Posterior cingulate gyrus (tissue), 11 donors: ENCODE results near the gene CYP4A22.
"Not testable (repeated sequence)": the region's sequence is repeated elsewhere in the genome, so short reads cannot be mapped to it uniquely, and the experiment has no call there.

Source experiments
- DNase-seq, 10 donors: peaks; one replicate each; pipeline versions ENCODE4 v3.0.0 to v3.0.0-alpha.2; 2020 to 2021; ENCODE audit warnings: mixed read lengths in 3 of 10
- intact Hi-C: fragments of 100-400 bp; cut with DNase I; formaldehyde crosslinking; loops from one replicate; pipeline ENCODE4 v1.15.1; 2023

CYP4A22 gene

DNA sequence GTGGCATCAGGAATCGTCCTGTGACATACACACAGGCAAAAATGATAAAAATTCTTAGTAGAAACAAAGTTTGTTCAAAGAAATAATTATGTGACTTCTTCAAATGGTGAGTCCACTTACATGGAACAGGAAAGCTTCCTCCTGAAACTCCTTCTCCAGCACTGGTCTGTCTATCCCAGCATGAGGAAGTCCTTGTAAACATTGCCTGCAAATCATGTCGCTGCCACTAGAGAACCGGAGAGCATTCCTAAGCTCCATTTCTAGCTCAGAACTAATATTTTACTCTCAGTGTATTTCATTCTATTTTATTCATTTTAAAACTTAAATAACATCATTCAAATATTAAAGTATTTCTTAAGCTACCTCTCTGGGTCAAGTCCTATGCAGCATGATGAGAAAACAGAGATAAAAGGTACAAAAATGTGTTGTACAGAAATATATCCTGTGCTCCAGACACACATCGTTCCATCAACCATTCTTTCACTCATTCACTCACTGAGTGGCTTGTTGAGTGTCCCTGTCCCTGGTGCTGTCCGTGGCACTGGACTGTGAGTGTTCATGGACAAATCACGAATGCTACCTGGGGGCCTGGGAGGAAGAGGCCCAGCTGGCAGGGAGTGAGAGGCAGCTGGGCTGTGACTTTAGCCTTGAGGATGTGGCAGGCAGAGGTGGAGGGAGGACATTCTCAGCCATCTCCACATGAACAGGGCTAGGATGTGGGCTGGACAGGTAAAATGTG lies 10.0 kb downstream of the CYP4A22 start:
- intact Hi-C loops: no loop called here
- no peak for DNase-seq

DNA sequence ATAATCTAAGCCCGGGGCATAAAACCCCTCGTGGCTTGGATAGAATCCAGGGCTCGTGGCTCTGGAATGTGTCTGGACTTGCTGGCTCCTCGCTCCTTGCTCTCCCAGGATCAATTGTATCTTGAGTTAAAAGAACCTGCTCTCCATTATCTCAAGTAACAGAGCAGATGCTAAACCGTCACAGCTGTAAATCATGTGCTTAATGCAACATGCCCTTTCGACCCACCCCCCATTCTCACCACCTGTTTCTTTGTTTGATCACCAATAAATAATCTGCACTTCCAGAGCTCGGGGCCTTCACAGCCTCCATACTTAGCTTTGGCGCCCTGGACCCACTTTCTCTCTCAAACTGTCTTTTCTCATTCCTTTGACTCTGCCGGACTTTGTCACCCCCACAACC lies 11.9 kb downstream of the CYP4A22 start:
- DNase-seq, intact Hi-C loops: not testable (repeated sequence)

DNA sequence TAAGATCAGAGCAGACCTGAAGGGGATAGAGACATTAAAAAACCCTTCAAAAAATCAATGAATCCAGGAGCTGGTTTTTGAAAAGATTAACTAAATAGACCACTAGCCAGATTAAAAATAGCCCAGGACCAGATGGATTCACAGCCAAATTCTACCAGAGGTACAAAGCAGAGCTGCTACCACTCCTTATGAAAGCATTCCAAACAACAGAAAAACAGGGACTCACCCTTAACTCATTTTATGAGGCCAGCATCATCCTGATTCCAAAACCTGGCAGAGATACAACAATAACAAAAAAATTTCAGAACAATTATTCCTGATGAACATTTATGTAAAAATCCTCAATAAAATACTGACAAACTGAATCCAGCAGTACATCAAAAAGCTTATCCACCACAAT lies 19.2 kb downstream of the CYP4A22 start:
- DNase-seq, intact Hi-C loops: not testable (repeated sequence)

DNA sequence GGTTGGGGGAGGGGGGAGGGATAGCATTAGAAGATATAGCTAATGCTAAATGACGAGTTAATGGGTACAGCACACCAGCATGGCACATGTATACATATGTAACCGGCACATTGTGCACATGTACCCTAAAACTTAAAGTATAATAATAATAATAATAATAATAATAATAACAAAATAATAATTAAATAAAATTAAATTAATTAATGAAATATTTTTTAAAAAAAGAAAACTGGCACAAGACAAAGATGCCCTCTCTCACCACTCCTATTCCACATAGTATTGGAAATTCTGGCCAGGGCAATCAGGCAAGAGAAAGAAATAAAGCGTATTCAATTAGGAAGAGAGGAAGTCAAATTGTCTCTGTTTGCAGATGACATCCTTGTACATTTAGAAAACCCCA lies 20.7 kb downstream of the CYP4A22 start:
- intact Hi-C loops, DNase-seq: not testable (repeated sequence)

DNA sequence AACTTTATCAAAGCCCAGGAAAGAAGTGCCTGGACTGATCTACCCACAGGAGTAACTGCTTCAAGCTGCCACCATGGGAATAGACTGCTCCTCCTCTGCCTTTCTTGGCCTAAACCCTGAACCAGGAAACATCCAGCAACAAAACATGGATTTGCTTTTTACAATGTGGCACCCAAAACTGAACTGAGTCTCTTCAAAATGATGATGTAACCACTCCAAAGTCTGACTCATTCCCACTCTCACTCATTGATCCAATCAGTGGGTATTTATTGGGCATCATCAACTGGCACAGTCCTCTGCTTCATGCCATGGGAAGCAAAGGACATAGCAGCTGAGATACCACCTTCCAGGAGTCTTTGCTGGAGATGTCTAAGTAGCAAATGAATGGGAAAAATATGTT lies 23.5 kb downstream of the CYP4A22 start:
- no peak for DNase-seq
- intact Hi-C loops: no loop called here

DNA sequence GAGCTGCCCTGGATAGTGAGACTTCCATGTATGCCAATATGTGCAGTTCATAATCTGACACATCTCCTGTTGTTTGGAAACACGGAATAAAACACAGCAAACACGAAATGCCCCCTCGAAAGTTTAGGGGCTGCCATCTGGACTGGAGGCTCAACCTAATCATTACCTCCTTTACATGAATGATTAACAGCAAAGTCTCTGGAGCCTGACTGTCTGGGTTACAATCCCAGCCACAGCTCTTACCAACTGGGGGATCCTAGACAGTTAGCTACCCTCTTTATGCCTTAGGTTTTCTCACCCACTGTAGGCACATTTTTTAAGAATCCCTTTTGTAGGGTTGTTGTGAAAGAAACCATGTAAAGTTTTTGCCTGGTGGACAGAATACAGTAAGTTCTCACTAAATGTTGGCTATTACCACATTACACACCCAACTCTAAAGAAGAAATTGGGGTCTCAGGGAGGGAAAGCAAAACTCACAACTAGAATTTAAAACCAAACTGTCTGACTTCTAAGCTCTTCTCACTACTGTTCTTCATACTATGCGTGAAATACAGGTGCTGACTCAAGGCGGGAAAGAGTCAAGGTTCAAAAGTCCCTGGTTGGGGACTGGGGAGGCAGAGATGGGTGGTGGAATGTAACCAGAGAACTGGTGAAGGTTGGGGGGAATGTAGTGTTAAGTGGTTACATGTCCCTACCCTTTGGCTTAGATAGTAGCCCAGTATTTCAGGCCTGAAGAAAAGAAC lies 24.2 kb downstream of the CYP4A22 start:
- intact Hi-C loops: no loop called here
- no peak for DNase-seq

DNA sequence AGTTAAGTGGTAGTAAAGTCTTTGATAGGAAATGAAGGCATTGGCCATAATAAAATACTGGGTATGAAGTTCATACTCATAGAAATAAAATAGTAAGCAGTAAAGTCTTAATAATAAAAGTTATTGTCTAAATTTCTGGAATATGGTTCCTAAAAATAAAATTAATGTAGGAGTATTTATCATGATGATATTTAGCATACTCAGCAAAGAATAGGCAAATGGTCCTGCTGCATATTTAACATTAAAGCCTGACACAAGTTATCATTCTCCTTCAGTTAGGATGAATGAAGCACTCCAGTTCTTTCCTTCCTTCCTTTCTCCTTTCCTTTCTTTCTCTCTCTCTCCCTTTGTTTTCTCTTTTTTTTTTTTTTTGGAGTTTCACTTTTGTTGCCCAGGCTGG lies 27.3 kb downstream of the CYP4A22 start:
- intact Hi-C loops: no loop called here
- DNase-seq: no peak

DNA sequence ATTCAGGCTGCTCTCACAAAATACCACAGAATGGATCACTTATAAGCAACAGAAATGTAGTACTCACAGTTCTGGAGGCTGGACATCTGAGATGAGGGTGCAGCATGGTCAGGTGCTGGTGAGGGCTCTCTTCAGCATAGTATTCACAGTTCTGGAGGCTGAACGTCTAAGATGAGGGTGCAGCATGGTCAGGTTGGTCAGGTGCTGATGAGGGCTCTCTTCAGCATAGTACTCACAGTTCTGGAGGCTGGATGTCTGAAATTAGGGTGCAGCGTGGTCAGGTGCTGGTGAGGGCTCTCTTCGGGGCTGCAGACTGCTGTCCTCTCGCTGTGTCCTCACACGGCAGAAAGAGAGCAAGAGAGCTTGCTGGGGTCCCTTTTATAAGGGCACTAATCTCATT lies 35.5 kb downstream of the CYP4A22 start:
- intact Hi-C loops: loop anchor here (10.0 kb wide), 1 partner anchor 428 kb away; no protein-coding TSS in a partner anchor
- peak in 2 of 10 donors; percentile 9 to 15 for DNase-seq

DNA sequence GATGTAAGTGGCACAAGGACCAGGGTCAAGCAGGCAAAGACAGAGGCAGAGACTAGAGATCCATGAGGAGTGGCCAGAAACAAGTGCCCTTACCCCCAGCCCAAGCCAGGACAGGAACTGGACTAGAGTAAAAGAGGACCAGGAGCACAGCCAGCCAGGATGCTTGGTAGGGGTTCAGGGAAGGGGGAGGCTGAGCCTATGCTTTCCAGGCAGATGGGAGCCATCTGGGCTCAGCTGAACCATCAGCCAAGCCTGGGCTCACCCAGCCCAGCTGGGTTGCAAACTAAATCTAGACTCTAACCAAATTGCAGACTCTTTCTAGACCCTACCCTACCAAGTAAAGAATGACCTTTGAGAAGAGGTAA lies 37.4 kb downstream of the CYP4A22 start:
- intact Hi-C loops: loop anchor here (5.0 to 10.0 kb wide), 2 partner anchors 430 to 538 kb away; no protein-coding TSS in a partner anchor
- DNase-seq: peak in 2 of 10 donors; percentile 52 to 74

DNA sequence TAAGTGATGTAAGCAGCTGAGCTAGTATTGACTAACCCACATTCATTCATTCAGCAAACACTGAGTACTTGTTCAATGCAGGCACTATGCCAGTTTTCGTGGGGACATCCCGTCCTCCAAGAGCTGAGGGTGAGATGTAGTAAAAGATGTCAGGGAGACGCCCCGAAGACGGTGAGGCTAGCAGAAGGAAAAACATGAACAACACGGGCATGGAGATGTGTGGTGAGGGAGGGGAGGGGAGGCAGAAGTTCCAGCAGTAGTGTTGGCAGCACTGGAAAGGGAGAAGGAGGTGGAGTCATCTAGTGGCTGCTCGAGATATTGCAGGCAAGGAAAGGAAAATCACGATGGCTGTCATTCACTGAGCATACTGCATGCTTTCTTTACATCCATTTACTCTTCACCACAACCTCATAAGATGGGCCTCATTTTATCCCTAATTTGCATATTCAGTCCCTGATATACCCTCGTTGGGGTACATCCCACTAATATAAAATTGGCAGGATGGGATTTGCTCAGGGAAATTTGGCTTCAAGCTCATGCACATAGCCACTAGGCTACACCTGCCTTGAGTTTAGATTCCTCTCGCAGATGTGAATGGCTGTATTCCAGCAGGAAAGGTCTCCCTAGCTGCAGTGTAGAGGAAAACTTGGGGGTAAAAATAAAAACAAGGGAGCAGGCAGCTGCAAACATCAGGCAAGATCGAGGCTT lies 38.1 kb downstream of the CYP4A22 start:
- intact Hi-C loops: loop anchor here (5.0 to 10.0 kb wide), 2 partner anchors 431 to 537 kb away; no protein-coding TSS in a partner anchor

DNA sequence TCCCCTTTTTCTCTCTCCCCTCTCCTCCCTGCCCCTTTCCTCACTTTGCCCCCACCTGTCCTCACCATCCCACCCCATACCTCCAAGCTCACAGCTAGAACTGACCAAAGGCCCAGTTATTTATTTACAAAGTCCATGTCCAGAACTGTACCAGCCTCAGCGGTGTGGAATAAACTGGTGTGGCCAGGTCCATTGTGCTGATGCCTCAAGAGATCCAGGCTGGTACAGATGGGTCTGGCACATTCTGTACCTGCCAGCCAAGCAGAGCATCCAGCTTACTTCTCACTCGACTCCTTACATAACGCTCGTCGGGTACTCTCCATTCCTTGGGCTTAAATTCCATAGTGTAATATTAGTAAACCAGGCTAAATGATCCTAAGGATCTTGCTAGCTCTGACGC lies 40.8 kb downstream of the CYP4A22 start:
- intact Hi-C loops: loop anchor here (5.0 to 10.0 kb wide), 2 partner anchors 433 to 534 kb away; no protein-coding TSS in a partner anchor
- peak in 3 of 10 donors; percentile 27 to 82 (median 35) for DNase-seq

More for the DNA sequence above, 38.1 kb downstream of the CYP4A22 start:
- DNase-seq: peak in 8 of 10 donors; percentile 54 to 91 (median 68)

DNA sequence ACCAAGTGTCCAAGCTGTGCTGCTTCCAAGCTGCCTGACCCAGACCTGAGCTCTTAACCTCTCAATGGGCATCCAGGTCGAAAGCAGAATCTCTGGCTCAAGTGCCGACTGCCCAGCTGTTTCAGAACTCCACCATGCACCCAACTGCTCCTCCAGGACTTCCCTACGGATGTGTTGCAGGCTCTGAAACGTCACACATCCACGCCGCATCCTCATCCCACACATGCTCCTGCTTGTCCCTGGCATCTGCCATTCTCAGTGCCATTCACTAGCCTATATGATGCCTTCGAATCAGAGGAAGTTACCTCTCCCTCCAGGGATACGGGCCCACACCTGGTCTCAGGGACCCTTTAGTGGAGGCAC lies 41.4 kb downstream of the CYP4A22 start:
- DNase-seq: peak in 2 of 10 donors; percentile 76 to 85
- intact Hi-C loops: loop anchor here (5.0 to 10.0 kb wide), 2 partner anchors 434 to 534 kb away; no protein-coding TSS in a partner anchor

DNA sequence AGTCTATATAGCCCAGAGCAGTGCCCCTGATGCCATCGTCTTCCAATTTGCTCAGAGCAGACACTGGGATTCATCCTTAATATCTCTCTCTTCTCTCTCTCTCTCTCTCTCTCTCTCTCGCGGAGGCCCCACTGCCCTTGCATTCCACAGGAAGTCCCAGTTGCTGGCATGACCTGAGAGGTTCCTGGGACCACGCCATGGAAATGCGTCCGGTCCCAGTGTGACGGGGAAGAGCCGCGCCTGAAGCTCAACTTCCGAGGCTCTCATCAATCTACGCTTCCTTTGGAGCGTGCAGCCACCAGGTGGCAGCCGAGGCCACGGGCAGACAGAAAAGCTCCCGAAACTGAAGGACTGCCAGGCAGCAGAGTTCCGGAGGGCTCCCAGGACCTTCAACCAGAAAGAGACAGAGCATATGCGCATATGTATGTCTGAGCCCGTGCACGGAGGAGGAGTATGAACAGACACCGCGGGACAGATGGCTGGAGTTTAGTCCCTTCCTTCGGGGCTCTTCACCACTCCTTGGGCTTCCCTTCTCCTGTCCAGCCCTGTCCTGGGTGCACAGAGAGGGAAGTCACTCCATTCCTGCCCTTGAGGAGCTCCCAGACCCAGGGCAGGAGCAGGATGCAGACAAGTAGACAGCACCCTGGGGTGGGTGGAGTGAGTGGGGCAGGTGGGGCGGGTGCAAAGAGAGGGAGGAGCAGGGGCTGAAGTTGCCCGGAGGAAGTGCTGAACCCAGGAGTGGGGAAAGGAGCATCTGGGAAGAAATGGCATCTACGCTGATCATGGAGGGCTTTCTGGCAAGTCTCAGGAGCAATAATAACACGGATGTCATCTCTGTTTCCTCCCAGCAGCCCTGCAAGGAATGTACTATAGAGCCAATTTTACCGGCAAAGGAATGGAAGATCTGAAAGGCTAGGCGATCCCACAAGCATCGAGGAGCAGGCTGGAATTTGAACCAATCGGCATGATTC lies 42.1 kb downstream of the CYP4A22 start:
- intact Hi-C loops: loop anchor here (5.0 to 10.0 kb wide), 2 partner anchors 435 to 533 kb away; no protein-coding TSS in a partner anchor
- DNase-seq: peak; percentile 74 to 98 (median 86)

DNA sequence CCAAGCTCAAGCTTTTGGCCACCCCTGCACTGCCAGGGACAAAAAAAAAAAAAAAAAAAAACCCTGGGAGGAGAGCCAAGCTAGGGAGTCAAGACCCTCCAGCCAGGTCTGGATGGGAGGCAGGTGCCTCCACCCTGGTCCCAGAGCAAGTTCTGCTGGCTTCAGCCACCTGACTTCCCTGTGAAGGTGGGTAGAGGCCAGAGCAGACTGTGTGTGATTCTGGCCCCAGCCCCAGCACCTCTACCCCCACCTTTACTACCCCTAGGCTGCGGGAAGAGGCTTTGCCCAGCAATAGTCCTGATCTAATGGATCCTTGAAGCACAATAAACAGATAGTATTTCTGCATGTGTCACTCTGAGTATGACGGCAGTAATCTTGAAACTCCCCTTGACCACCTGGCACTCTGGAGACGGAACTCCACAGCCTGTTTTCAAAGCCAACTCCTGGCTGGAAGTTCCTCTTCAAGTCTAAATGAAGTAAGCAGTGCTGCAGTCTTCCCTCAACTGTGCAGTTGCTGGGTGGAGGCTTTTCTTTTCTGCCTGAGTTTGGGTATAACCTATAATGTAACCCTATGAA lies 42.8 kb downstream of the CYP4A22 start:
- intact Hi-C loops: loop anchor here (5.0 to 10.0 kb wide), 2 partner anchors 435 to 532 kb away; no protein-coding TSS in a partner anchor
- no peak for DNase-seq

DNA sequence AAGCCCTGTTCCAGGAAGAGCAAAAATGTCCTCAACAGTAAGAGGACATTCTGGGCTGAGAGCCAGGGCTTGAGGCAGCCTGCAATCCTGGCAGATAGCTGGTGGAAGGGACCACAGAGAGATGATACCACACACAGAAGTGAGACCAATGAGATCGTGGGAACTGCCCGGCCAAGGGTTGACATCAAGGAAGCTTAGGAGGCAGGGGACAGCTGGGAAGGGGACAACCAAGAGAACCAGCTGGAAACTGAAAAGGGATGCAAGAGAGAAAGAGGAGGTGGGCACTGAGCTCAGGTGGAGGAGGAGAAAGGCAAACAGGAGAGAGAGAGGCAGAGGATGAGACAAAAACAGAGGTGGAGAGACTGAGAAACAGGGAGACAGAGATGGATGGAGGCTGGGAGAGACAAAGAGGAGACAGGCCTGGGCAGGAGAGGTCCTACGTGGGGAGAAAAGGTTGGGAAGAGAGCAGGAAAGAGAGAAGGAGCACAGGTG lies 43.4 kb downstream of the CYP4A22 start:
- intact Hi-C loops: no loop called here
- DNase-seq: peak in 1 of 10 donors; percentile 34

DNA sequence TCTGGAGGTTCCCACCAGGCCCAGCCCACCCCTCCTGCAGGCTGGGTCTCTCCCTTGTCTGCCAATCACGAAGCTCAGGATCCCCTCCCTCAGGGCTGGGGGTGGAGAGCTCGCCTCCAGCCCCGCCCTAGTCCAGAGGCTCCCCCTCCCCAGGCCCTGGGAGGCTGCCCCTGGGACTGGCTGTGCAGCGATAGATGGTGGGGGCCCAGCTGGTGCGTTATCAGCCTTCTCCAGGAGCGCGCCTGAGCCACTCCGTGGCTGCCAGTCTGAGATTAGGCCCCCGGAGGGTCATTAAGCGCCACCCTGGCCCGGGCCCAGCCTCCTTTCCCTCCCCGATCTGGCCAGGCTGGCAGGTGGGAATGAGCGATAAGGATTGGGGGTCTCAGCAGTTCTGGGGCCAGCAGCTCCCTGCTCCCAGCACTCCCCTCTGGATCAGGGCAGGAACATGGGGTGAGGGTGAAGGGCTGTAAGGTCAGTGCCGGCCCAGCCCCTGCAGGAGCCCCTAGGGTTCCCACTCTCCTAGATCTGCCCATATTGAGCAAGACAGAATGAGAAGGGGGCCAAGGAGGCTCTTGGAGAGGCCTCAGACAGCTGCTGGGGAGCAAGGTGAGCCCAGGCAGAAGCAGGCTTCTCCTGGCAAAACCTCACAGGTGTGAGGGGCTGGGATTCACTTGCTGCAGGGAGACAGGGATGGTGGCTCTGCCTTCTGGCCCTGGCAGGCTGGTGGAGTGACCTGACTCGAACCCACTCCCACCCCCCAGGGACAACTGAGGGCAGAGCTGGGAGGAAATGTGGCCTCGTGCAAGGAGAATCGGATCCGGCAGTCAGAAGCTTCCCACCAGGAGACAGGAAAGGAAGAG lies 44.1 kb downstream of the CYP4A22 start:
- peak in 1 of 10 donors; percentile 70 for DNase-seq
- intact Hi-C loops: no loop called here

DNA sequence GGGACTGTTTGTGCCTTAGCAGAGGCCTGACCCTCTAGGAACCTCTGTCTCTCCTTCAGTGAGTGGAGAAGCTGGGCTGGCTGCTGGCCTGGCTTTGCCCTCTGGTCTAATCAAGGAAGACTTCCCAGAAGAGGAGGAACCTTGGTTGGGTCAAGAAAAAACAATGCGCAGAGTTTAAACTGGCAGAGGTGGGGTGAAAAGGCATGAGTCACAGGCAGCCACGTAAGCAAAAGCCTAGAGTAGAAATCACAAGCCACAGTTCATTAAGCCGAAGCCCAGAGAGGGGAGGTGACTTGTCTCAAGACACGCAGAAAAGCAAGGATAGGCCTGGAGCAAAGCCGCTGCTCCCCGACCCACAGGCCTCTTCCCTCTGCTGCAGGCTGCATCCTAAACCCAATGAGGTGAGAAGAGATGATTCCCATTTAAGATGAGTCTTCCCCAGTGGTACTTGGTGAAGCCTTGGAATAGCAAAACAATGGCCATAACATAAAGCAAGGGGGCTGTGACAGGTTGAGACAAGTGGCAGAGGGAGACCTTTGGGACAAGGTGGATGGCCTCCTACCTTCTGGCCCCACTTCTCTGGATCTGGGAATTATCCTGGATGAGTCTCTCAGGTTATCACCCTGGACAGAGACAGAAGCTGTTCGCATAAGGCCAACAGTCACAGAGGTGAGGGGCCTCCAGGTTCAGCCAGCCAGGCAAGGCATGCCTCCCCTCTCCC lies 44.9 kb downstream of the CYP4A22 start:
- no peak for DNase-seq
- intact Hi-C loops: no loop called here
